ENCODE results near the gene HS3ST3B1.

- TF ChIP-seq, protein P1, sequence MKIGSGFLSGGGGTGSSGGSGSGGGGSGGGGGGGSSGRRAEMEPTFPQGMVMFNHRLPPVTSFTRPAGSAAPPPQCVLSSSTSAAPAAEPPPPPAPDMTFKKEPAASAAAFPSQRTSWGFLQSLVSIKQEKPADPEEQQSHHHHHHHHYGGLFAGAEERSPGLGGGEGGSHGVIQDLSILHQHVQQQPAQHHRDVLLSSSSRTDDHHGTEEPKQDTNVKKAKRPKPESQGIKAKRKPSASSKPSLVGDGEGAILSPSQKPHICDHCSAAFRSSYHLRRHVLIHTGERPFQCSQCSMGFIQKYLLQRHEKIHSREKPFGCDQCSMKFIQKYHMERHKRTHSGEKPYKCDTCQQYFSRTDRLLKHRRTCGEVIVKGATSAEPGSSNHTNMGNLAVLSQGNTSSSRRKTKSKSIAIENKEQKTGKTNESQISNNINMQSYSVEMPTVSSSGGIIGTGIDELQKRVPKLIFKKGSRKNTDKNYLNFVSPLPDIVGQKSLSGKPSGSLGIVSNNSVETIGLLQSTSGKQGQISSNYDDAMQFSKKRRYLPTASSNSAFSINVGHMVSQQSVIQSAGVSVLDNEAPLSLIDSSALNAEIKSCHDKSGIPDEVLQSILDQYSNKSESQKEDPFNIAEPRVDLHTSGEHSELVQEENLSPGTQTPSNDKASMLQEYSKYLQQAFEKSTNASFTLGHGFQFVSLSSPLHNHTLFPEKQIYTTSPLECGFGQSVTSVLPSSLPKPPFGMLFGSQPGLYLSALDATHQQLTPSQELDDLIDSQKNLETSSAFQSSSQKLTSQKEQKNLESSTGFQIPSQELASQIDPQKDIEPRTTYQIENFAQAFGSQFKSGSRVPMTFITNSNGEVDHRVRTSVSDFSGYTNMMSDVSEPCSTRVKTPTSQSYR (CRISPR knock-in tag; IDR thresholded peaks at IDR 0.05): no peak
- TF ChIP-seq, protein P2, sequence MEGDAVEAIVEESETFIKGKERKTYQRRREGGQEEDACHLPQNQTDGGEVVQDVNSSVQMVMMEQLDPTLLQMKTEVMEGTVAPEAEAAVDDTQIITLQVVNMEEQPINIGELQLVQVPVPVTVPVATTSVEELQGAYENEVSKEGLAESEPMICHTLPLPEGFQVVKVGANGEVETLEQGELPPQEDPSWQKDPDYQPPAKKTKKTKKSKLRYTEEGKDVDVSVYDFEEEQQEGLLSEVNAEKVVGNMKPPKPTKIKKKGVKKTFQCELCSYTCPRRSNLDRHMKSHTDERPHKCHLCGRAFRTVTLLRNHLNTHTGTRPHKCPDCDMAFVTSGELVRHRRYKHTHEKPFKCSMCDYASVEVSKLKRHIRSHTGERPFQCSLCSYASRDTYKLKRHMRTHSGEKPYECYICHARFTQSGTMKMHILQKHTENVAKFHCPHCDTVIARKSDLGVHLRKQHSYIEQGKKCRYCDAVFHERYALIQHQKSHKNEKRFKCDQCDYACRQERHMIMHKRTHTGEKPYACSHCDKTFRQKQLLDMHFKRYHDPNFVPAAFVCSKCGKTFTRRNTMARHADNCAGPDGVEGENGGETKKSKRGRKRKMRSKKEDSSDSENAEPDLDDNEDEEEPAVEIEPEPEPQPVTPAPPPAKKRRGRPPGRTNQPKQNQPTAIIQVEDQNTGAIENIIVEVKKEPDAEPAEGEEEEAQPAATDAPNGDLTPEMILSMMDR (IDR thresholded peaks at IDR 0.05): no peak
- TF ChIP-seq FOXP1 (CRISPR knock-in tag; IDR thresholded peaks at IDR 0.05; ENCODE audit: borderline replicate concordance) (no peak), CREM (CRISPR knock-in tag; IDR thresholded peaks at IDR 0.05) (no peak), USF1 (CRISPR knock-in tag; IDR thresholded peaks at IDR 0.05) (no peak), ELF4 (CRISPR knock-in tag; IDR thresholded peaks at IDR 0.05; ENCODE audit: low read depth) (no peak)
- TF ChIP-seq, protein P3, sequence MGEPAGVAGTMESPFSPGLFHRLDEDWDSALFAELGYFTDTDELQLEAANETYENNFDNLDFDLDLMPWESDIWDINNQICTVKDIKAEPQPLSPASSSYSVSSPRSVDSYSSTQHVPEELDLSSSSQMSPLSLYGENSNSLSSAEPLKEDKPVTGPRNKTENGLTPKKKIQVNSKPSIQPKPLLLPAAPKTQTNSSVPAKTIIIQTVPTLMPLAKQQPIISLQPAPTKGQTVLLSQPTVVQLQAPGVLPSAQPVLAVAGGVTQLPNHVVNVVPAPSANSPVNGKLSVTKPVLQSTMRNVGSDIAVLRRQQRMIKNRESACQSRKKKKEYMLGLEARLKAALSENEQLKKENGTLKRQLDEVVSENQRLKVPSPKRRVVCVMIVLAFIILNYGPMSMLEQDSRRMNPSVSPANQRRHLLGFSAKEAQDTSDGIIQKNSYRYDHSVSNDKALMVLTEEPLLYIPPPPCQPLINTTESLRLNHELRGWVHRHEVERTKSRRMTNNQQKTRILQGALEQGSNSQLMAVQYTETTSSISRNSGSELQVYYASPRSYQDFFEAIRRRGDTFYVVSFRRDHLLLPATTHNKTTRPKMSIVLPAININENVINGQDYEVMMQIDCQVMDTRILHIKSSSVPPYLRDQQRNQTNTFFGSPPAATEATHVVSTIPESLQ (CRISPR knock-in tag; IDR thresholded peaks at IDR 0.05): no peak
- TF ChIP-seq, protein P4, sequence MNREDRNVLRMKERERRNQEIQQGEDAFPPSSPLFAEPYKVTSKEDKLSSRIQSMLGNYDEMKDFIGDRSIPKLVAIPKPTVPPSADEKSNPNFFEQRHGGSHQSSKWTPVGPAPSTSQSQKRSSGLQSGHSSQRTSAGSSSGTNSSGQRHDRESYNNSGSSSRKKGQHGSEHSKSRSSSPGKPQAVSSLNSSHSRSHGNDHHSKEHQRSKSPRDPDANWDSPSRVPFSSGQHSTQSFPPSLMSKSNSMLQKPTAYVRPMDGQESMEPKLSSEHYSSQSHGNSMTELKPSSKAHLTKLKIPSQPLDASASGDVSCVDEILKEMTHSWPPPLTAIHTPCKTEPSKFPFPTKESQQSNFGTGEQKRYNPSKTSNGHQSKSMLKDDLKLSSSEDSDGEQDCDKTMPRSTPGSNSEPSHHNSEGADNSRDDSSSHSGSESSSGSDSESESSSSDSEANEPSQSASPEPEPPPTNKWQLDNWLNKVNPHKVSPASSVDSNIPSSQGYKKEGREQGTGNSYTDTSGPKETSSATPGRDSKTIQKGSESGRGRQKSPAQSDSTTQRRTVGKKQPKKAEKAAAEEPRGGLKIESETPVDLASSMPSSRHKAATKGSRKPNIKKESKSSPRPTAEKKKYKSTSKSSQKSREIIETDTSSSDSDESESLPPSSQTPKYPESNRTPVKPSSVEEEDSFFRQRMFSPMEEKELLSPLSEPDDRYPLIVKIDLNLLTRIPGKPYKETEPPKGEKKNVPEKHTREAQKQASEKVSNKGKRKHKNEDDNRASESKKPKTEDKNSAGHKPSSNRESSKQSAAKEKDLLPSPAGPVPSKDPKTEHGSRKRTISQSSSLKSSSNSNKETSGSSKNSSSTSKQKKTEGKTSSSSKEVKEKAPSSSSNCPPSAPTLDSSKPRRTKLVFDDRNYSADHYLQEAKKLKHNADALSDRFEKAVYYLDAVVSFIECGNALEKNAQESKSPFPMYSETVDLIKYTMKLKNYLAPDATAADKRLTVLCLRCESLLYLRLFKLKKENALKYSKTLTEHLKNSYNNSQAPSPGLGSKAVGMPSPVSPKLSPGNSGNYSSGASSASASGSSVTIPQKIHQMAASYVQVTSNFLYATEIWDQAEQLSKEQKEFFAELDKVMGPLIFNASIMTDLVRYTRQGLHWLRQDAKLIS (CRISPR knock-in tag; IDR thresholded peaks at IDR 0.05; ENCODE audit: borderline replicate concordance): no peak
- TF ChIP-seq, protein P5, sequence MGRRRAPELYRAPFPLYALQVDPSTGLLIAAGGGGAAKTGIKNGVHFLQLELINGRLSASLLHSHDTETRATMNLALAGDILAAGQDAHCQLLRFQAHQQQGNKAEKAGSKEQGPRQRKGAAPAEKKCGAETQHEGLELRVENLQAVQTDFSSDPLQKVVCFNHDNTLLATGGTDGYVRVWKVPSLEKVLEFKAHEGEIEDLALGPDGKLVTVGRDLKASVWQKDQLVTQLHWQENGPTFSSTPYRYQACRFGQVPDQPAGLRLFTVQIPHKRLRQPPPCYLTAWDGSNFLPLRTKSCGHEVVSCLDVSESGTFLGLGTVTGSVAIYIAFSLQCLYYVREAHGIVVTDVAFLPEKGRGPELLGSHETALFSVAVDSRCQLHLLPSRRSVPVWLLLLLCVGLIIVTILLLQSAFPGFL (CRISPR knock-in tag; IDR thresholded peaks at IDR 0.05; ENCODE audit: borderline replicate concordance): no peak
Measured at GRCh38 chr17:14361470-14361869, 60.6 kb downstream of the HS3ST3B1 start.

Data from WTC11 (cell line).